Uterus (tissue), 2 donors: ENCODE results near the gene MYH11.

ENCODE experiments used
- CTCF ChIP-seq, 4 experiments: fragments of 200-600 bp in 2 of 4; fragments of 450-650 bp in 2 of 4; sonication (generic) in 2 of 4; IDR thresholded peaks; one replicate each; pipeline ENCODE4 v1.5.1; 2016 to 2019; ENCODE audit warnings: antibody characterized with exemption in 4 of 4, mild to moderate bottlenecking in 2 of 4, moderate library complexity in 1 of 4
- POLR2A ChIP-seq, 2 donors: fragments of 450-650 bp; IDR thresholded peaks; one replicate each; pipeline ENCODE4 v1.6.1; 2016; ENCODE audit warnings: antibody characterized with exemption in 2 of 2, mild to moderate bottlenecking in 1 of 2, moderate library complexity in 1 of 2

- TF ChIP-seq CTCF (IDR thresholded peaks at IDR 0.05) (no peak), POLR2A (IDR thresholded peaks at IDR 0.05) (no peak)
Measured at GRCh38 chr16:15810949-15811348, 45.9 kb downstream of the MYH11 start.
